H1 (cell line): ENCODE data around the gene ARHGEF12.

ENCODE experiments used
- BCL11A ChIP-seq, 2 experiments: IDR thresholded peaks; one replicate each; pipeline ENCODE4 v1.6.1; 2011; ENCODE audit warnings: low read depth in 2 of 2, low read length in 2 of 2, mild to moderate bottlenecking in 2 of 2
- YY1 ChIP-seq: IDR thresholded peaks from 2 replicates; pipeline ENCODE4 v1.6.1; 2011; ENCODE audit warnings: low read depth, mild to moderate bottlenecking, low read length
- TF ChIP-seq, protein P1 (sequence below), 3 experiments: IDR thresholded peaks; 1 replicate in 2 of 3; 2 replicates in 1 of 3; pipeline versions ENCODE4 v1.5.1 to v1.6.1; 2011; ENCODE audit warnings: low read length in 3 of 3, mild to moderate bottlenecking in 3 of 3, inconsistent platforms in 2 of 3, low read depth in 1 of 3, moderate library complexity in 1 of 3; ENCODE audit not compliant: insufficient read depth in 1 of 3; ENCODE audit errors: control extremely low read depth in 1 of 3
- TF ChIP-seq, protein P2 (sequence below): IDR thresholded peaks from 2 replicates; pipeline ENCODE4 v1.6.1; 2011; ENCODE audit warnings: low read depth, mild to moderate bottlenecking, low read length; ENCODE audit not compliant: insufficient read depth

DNA sequence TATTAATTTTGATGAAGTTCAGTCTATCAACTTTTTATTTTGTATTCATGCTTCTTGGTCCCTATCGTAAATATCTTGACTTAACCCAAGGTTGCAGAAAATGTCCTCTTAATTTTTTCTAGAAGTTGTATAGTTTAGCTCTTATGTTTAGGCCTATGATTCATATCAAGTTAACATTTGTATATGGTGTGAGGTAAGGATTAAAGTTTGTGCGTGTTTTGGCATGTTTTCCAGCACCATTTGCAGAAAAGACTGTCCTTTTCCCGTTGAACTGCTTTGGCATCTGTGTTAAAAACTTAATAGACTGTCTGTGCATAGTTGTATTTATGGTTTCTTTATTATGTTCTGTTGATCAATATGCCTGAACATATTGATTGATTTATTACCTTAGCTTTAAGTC, 42.3 kb downstream of the ARHGEF12 start:
- TF ChIP-seq YY1 (no peak), BCL11A (IDR thresholded peaks at IDR 0.05; ENCODE audit: low read depth in 2 of 2, low read length in 2 of 2) (no peak)
- TF ChIP-seq, protein P1, sequence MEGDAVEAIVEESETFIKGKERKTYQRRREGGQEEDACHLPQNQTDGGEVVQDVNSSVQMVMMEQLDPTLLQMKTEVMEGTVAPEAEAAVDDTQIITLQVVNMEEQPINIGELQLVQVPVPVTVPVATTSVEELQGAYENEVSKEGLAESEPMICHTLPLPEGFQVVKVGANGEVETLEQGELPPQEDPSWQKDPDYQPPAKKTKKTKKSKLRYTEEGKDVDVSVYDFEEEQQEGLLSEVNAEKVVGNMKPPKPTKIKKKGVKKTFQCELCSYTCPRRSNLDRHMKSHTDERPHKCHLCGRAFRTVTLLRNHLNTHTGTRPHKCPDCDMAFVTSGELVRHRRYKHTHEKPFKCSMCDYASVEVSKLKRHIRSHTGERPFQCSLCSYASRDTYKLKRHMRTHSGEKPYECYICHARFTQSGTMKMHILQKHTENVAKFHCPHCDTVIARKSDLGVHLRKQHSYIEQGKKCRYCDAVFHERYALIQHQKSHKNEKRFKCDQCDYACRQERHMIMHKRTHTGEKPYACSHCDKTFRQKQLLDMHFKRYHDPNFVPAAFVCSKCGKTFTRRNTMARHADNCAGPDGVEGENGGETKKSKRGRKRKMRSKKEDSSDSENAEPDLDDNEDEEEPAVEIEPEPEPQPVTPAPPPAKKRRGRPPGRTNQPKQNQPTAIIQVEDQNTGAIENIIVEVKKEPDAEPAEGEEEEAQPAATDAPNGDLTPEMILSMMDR (IDR thresholded peaks at IDR 0.05; ENCODE audit: control extremely low read depth in 1 of 3, insufficient read depth in 1 of 3, low read depth in 1 of 3, low read length in 3 of 3): no peak
- TF ChIP-seq, protein P2, sequence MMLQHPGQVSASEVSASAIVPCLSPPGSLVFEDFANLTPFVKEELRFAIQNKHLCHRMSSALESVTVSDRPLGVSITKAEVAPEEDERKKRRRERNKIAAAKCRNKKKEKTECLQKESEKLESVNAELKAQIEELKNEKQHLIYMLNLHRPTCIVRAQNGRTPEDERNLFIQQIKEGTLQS: no peak
